ENCODE results near the gene NRG2. TPM values are rescaled to one million over a fixed set of nuclear protein-coding genes. Genes with fewer than 3 reads are reported as not detected.

Gene NRG2
- total RNA-seq, 4 donors from 2014 or later = 0.80 TPM; not detected in 3

DNA sequence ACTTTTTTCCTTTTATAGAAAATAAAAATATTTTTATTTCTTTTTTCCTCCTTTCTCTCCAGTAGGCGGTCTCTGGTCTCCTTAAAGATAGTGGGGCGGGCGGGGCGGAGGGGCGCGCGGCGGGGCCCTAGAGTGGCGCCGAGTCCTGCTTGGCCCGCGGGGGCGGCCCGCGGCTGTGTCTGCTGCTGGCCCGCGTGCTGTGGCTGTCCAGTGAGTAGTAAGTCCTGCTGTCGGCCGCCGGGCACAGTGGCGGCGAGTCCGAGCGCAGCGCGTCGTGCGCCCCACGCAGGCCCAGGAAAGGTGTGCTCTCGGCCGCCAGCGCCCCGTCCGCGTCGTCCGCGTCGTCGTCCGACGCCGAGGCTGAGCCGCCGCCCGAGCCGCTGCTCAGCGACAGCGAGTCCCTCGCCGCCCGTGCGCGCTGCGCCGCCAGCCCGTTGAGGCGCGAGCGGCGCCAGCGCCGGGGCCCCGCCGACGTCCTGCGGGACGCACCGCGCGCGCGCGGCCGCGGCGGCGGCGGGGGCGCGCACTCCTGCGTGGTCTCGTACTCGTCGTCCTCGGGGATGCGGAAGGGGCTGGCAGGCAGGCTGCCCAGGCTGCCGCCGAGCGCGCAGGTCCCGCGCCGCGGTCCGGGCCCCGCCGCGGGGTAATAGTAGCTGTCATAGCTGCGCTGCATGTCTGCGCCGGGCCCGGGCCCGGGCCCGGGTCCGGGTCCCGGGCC, 195.2 kb downstream of the NRG2 start:
- H3K27me3 ChIP-seq = peaks cover 0 to 4% of the 10 kb centered on the region in 2 donors
- peaks cover 0 to 10% (median 3%) of the 10 kb centered on the region in 4 donors for H3K4me1 ChIP-seq
- H3K9me3 ChIP-seq = no peaks in the 10 kb centered on the region
- peak overlapping the region; percentile 65 to 79 (median 69) for H3K4me3 ChIP-seq
- no peak for TF ChIP-seq POLR2A (IDR thresholded peaks at IDR 0.05)
- TF ChIP-seq CTCF (IDR thresholded peaks at IDR 0.05) = peak in 1 of 6 experiments; percentile 7
- peak overlapping the region; percentile 59 to 82 (median 70) for H3K27ac ChIP-seq
- DNase-seq = peak; percentile 61 to 85 (median 63)
- H3K36me3 ChIP-seq = no peaks in the 10 kb centered on the region

DNA sequence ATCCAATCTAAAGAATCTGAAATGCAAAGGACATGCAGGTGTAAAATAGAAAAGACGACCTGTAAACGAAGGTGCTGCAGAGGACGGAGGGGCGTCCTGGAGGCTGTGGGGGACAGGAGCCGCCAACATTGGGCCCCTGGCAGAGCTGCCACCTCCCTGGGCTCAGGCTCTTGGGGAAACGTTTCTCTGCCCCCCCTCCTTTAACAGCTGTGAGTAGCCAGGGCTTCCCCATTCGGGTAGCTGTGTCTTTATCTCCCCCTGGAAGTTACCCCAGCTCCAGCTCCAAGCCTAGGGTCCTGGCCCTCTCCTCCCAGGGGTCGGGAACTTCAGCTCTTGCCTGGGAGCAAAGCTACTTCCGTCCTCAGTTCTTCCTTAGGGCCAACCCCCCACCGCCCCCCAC, 196.0 kb downstream of the NRG2 start:
- peaks cover 0 to 10% (median 3%) of the 10 kb centered on the region in 4 donors for H3K4me1 ChIP-seq
- H3K27me3 ChIP-seq = peaks cover 0 to 4% of the 10 kb centered on the region in 2 donors
- TF ChIP-seq CTCF (IDR thresholded peaks at IDR 0.05) (no peak), POLR2A (IDR thresholded peaks at IDR 0.05) (no peak)
- H3K4me3 ChIP-seq = peak overlapping the region in 1 of 4 donors; percentile 72
- H3K9me3 ChIP-seq = no peaks in the 10 kb centered on the region
- no peak overlapping the region for H3K27ac ChIP-seq
- H3K36me3 ChIP-seq = no peaks in the 10 kb centered on the region
- peak in 1 of 3 donors; percentile 34 for DNase-seq

DNA sequence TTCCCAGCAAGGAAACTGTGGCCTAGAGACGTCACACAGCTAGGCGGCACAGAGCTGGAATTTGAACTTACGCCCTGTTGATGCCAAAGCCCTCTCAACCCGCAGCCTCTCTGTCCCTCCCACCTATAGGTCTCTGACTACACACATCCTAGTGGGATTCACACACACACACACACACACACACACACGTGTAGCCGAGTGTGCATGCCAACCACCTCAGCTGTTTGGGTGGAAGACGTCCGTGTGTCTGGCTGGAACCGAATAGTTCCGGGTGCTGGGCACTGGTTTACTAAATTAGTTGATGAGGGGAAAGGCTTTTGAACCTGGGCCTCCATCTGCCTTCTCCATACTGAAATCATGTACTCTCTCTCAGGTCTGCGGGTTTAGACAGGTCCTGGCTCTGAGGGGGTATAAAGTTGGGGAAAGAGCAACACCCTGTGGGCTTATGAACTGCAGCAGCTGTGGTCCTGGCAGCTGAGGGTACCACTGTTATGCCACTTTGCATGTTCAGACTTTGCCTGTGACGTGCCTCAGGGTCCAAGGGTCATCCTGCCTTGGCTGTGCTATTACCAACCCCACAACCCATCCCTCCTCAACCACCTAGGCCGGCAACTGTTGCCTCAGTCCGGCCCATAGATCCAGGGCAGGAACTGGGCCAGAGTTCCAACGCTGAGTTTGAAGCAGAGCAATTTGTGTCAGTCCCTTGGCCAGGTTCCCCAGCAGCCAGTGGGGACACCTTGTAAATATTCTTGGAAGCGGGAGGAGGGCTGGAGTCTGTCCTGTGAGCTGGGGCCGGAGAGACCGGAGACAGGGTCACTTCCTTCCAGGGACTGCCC, 197.0 kb downstream of the NRG2 start:
- Histone ChIP-seq H3K27me3 (peaks cover 0 to 4% of the 10 kb centered on the region in 2 donors), H3K4me1 (peaks cover 0 to 10% (median 3%) of the 10 kb centered on the region in 4 donors), H3K4me3 (no peak overlapping the region), H3K36me3 (no peaks in the 10 kb centered on the region), H3K9me3 (no peaks in the 10 kb centered on the region), H3K27ac (no peak overlapping the region)
- peak in 1 of 3 donors; percentile 48 for DNase-seq
- no peak for TF ChIP-seq POLR2A (IDR thresholded peaks at IDR 0.05)

DNA sequence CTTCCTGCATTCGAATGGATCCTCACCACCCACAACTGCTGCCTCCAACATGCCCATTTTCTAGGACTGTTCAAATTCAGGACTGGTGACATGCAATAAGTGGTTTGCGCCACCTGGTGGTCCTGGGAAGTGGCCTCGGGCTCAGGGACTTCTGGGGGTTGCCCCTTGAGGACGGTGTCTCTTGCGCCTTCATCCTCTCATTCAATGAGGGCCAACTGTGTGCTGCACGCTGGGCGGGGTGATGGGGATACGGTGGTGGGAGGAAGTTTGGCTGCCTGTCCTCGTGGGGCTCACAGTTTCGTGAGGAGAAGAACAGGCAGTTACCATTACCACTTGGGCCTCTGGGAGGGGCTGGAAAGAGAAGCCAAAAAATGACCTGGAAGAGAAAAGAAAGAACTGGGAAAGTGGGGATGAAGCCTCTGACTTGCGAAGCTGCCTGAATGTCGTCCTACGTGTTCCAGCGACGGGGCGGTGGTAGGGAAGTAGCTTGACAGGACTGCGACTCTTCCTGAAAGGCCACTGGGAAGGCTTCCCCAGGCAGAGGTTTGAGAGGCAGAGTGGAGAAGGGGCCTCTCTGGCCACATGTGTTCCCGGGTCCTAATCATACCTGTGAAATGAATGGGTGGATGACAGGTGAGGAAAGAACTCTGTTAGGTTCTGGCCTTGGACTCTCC, 198.5 kb downstream of the NRG2 start:
- Histone ChIP-seq H3K4me1 (peaks cover 0 to 10% (median 3%) of the 10 kb centered on the region in 4 donors), H3K36me3 (no peaks in the 10 kb centered on the region), H3K27me3 (peaks cover 0 to 4% of the 10 kb centered on the region in 2 donors), H3K4me3 (no peak overlapping the region), H3K27ac (no peak overlapping the region), H3K9me3 (no peaks in the 10 kb centered on the region)
- TF ChIP-seq POLR2A (IDR thresholded peaks at IDR 0.05) (no peak), CTCF (IDR thresholded peaks at IDR 0.05) (peak; percentile 42 to 66 (median 52))
- DNase-seq = peak; percentile 67 to 91 (median 82)

GRCh38 chr5:139843991-139844390, 199.1 kb downstream of the NRG2 start:
- Histone ChIP-seq H3K9me3 (no peaks in the 10 kb centered on the region), H3K4me3 (no peak overlapping the region), H3K27me3 (peaks cover 0 to 4% of the 10 kb centered on the region in 2 donors), H3K27ac (no peak overlapping the region), H3K4me1 (peaks cover 0 to 10% (median 3%) of the 10 kb centered on the region in 4 donors), H3K36me3 (no peaks in the 10 kb centered on the region)
- no peak for DNase-seq
- TF ChIP-seq CTCF (IDR thresholded peaks at IDR 0.05) (no peak), POLR2A (IDR thresholded peaks at IDR 0.05) (no peak)
